Nasal cavity respiratory epithelium epithelial cell of viscerocranial mucosa (primary cell): ENCODE data around the gene CXCL8. TPM values are rescaled to one million over a fixed set of nuclear protein-coding genes. Genes with fewer than 3 reads are reported as not detected.

Experiments used
- total RNA-seq: library from RNA; depleted of rRNA; stranded (reverse); fragments of >200 nt; gene quantifications from 2 replicates; pipeline ENCODE4 v1.2.3, GENCODE V29; 2014

The CXCL8 gene
- 8.5 and 29.0 TPM in 2 replicates for total RNA-seq

GRCh38 chr4:73740353-73740778 is at the start of gene CXCL8:
Gene CXCL8, plus strand, starts transcription at chr4:73740569. Its CDS starts 90 bp downstream, at chr4:73740659.

Other genes starting within 250 kb of the CXCL8 start
- 10.6 and 12.7 TPM in 2 replicates for gene RASSF6, start 120.1 kb upstream of the CXCL8 start, total RNA-seq
- gene CXCL6, start 96.1 kb downstream of the CXCL8 start, total RNA-seq: 0.78 TPM in 1 of 2 replicates, not detected in the other
- gene PF4V1, start 112.7 kb downstream of the CXCL8 start, total RNA-seq: not detected in 2 replicates
- 4.1 and 88.6 TPM in 2 replicates for gene CXCL1, start 128.8 kb downstream of the CXCL8 start, total RNA-seq
- gene PF4, start 241.5 kb downstream of the CXCL8 start, total RNA-seq: not detected in 2 replicates
- gene PPBP, start 247.6 kb downstream of the CXCL8 start, total RNA-seq: 6.2 TPM in 1 of 2 replicates, not detected in the other